Tibial artery (tissue), 4 donors: ENCODE measurements around the gene FOXJ3.

ENCODE experiments used
- DNase-seq, 2 donors: peaks; one replicate each; pipeline ENCODE4 v3.0.0-alpha.2; 2019
- H3K27ac ChIP-seq, 2 donors: fragments of 200-600 bp; sonication (generic) in 1 of 2; 1 replicate in 1 of 2; 2 replicates in 1 of 2; pipeline ENCODE4 v1.5.1; 2018 to 2019; ENCODE audit warnings: mild to moderate bottlenecking in 1 of 2
- H3K27me3 ChIP-seq, 2 donors: fragments of 200-600 bp; sonication (generic) in 1 of 2; one replicate each; pipeline versions ENCODE4 v1.5.1 to v1.6.0; 2016 to 2019
- H3K36me3 ChIP-seq, 3 donors: fragments of 200-600 bp; sonication (generic) in 2 of 3; one replicate each; pipeline ENCODE4 v1.5.1; 2016 to 2019; ENCODE audit warnings: mild to moderate bottlenecking in 2 of 3
- H3K4me1 ChIP-seq, 4 donors: fragments of 200-600 bp; sonication (generic) in 2 of 4; 1 replicate in 3 of 4; 2 replicates in 1 of 4; pipeline ENCODE4 v1.5.1; 2016 to 2019
- H3K4me3 ChIP-seq, 2 donors: fragments of 200-600 bp; sonication (generic) in 1 of 2; 1 replicate in 1 of 2; 2 replicates in 1 of 2; pipeline ENCODE4 v1.5.1; 2018 to 2019; ENCODE audit warnings: mild to moderate bottlenecking in 2 of 2
- H3K9me3 ChIP-seq, 3 donors: fragments of 200-600 bp; sonication (generic) in 1 of 3; one replicate each; pipeline ENCODE4 v1.5.1; 2016 to 2019
- CTCF ChIP-seq, 2 experiments: fragments of 200-600 bp in 1 of 2; fragments of 450-650 bp in 1 of 2; IDR thresholded peaks; one replicate each; pipeline ENCODE4 v1.5.1; 2017 to 2019; ENCODE audit warnings: antibody characterized with exemption in 2 of 2, mild to moderate bottlenecking in 1 of 2, moderate library complexity in 1 of 2
- intact Hi-C: fragments of 100-400 bp; cut with DNase I; formaldehyde crosslinking; loops from one replicate; pipeline ENCODE4 v1.15.0; 2023; ENCODE audit warnings: low total_unique reads

The FOXJ3 gene

DNA sequence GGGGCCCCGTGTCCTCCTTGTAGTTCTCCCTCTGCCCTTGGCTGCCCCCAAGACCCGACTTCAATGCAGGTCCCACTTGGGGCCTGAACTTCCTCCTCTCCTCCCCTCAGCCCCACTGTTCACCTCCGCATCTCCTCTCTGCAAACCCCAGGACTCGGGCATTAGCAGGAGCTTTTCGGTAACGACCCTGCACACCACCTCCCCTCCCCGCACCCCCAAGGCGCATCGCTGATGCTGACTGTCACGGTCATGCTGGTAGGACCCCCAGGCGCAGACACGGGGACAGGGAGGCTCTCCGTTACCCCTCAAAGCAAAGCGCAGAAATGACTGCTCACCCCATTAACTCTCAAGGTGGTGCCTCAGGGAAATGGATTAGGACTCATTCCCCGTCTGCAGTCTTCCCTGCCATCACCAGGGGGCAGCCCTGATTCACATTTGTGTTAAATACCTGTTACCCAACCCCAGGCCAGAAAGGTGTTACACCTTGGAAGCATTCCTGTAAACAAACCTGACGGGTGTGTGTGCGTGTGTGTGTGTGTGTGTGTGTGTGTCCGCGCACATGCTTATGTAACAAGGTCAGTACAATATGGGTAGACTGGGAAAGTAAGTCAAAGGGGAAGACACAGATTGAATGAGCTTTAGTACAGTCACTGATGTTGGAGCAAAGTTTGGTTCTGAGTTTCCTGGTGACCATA is 188.3 kb downstream of the FOXJ3 start:
- Histone ChIP-seq H3K27me3 (peaks cover 0 to 76% of the 10 kb centered on the region in 2 donors), H3K4me1 (no peaks in the 10 kb centered on the region), H3K27ac (no peak overlapping the region), H3K4me3 (no peak overlapping the region), H3K9me3 (no peaks in the 10 kb centered on the region), H3K36me3 (no peaks in the 10 kb centered on the region)
- peak; percentile 68 to 74 for TF ChIP-seq CTCF (IDR thresholded peaks at IDR 0.05)
- intact Hi-C loops: no loop called here
- no peak for DNase-seq

- no peak overlapping the region for H3K4me3 ChIP-seq
- intact Hi-C loops: no loop called here
- no peak for DNase-seq
- no peaks in the 10 kb centered on the region for H3K4me1 ChIP-seq
- H3K27me3 ChIP-seq: peaks cover 0 to 77% of the 10 kb centered on the region in 2 donors
- no peaks in the 10 kb centered on the region for H3K36me3 ChIP-seq
- TF ChIP-seq CTCF (IDR thresholded peaks at IDR 0.05): no peak
- no peaks in the 10 kb centered on the region for H3K9me3 ChIP-seq
- H3K27ac ChIP-seq: no peak overlapping the region
Measured at GRCh38 chr1:42145764-42146625, 189.0 kb downstream of the FOXJ3 start.

- intact Hi-C loops: no loop called here
- H3K27ac ChIP-seq: no peak overlapping the region
- no peak for TF ChIP-seq CTCF (IDR thresholded peaks at IDR 0.05)
- H3K4me1 ChIP-seq: no peaks in the 10 kb centered on the region
- H3K36me3 ChIP-seq: no peaks in the 10 kb centered on the region
- H3K27me3 ChIP-seq: peaks cover 0 to 73% of the 10 kb centered on the region in 2 donors
- no peaks in the 10 kb centered on the region for H3K9me3 ChIP-seq
- H3K4me3 ChIP-seq: no peak overlapping the region
- DNase-seq: no peak
Measured at GRCh38 chr1:42145389-42145716, 189.7 kb downstream of the FOXJ3 start.

DNA sequence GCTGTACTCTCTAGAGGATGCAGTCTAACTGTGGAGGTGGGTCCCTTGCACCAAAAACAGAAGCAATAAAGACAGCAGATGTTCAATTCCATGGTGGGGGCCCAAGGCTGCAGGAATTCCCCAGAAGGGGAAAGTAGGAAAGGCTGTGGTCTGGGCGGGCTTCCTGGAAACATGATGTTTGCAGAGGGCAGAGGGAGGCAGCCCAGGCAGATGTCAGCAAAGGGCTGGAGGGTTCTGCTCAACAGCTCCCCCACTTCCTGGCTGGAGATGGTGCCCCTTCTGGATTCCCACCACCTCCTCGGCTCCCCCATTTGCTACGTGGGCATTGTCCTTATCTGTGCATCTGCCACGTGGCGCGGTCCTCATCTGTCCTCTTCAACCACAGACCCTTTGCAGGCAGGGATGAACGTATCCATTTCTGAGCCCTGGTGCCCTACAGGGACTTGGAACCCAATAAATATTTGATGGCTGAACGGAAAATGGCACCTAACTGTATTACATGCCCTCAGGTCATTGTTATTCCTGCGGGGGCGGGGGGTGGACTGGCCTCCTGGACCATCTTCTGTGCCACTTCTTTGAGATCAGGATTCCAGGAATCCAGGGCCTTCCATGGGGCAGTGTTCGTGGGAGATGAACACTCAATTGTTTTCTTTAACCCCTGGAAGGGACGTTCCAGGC is 190.2 kb downstream of the FOXJ3 start:
- Histone ChIP-seq H3K4me1 (no peaks in the 10 kb centered on the region), H3K36me3 (no peaks in the 10 kb centered on the region), H3K27me3 (peaks cover 0 to 75% of the 10 kb centered on the region in 2 donors), H3K27ac (no peak overlapping the region), H3K9me3 (no peaks in the 10 kb centered on the region), H3K4me3 (no peak overlapping the region)
- TF ChIP-seq CTCF (IDR thresholded peaks at IDR 0.05): no peak
- intact Hi-C loops: no loop called here
- DNase-seq: no peak

DNA sequence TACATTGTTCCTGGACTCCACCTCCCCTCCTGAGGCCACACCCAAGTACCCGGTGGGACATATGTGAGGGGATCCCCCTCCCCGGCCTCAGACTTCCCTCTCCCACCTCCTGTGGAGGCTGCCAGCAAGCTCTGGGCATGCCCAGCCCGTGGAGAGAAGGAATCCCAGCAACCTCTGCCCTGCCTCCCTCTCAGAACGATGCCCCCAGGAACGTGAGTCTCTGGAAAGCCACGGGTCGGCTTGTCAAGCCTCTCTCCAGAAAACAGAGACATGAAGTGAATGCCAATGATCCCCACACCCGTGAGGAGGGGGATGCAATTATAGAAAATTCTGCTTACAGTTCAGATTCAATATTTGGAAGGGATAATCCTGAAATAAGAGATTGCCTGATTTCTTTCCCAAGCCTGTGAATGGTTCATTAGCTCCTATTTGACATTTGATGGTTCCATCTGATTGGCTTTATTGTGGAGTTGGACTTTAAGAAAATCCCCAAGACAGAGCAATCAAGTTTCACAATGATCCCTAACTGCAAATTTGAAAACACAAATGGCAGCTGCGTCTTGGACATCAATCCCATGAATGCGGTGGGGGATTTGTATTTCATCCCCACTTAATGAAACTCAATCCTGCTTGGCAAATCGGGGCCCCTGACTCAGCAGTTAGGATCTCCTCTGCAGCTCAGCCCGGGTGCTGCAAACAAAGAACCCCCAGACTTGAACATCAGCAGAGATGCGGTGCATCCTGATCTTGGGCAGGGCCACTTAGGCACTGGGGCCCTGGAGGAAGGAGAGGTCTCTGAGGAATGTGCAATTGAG is 190.9 kb downstream of the FOXJ3 start:
- Histone ChIP-seq H3K27me3 (peaks cover 0 to 72% of the 10 kb centered on the region in 2 donors), H3K4me1 (no peaks in the 10 kb centered on the region), H3K27ac (no peak overlapping the region), H3K9me3 (no peaks in the 10 kb centered on the region), H3K4me3 (no peak overlapping the region), H3K36me3 (no peaks in the 10 kb centered on the region)
- TF ChIP-seq CTCF (IDR thresholded peaks at IDR 0.05): no peak
- no peak for DNase-seq
- intact Hi-C loops: no loop called here
